Stimulated activated CD4-positive, alpha-beta T cell treated with anti-CD3 and anti-CD28 coated beads, TNF-alpha, amount 100 ng/mL, for 1 hour (primary cell): ENCODE measurements around the gene UBL4B.
"Not testable (repeated sequence)": the region's sequence is repeated elsewhere in the genome, so short reads cannot be mapped to it uniquely, and the experiment has no call there.

Source experiments
- DNase-seq, 3 donors: peaks; one replicate each; pipeline ENCODE4 v3.0.0-alpha.2; 2020; ENCODE audit warnings: low read depth in 3 of 3, low spot score in 1 of 3

Gene UBL4B, protein sequence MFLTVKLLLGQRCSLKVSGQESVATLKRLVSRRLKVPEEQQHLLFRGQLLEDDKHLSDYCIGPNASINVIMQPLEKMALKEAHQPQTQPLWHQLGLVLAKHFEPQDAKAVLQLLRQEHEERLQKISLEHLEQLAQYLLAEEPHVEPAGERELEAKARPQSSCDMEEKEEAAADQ

DNA sequence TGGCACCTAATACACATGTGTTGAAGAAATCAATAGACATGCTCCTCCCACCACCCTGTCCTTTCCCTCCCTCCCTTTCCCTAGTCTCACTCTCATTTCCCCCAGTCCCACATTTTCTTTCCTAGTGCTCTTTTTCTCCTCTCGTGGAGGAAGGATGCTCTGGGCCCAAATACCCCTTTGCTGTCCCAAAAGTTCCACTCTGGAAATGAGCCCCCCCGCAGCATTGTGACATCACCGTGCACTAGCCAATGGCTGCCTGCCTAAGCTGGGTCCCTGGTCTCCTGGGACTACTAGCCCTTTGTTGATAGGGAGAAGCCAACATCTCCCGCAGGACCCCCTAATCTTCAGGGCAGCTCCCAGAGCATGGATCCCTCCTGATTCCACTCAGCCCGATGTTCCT lies at the start of gene UBL4B:
Gene UBL4B (plus strand): TSS at position 301 of the 400 bp plus-strand sequence. CDS start 92 bp downstream, at position 393.
- no peak for DNase-seq

- DNase-seq: no peak
Measured at GRCh38 chr1:110062612-110063011, 49.6 kb upstream of the UBL4B start.

DNA sequence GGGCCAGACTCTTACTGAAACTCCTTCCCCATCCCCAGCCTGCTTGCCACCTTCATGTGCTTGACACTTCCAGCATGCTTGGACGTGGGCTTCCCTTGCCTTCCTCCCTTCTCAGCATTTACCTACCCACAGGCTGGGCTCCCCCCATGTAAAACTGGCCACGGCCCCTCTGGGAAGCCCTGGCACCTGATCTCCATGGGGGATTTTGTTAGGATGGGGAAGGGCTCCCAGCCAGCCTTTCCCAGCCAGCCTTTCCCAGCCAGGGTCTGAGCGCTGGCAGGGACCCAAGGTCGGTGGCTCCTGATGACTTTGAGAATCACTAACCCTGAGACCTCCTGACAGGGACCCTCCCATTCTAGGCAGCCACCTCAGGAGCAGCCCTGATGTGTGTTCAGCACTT lies 48.5 kb upstream of the UBL4B start:
- no peak for DNase-seq

DNA sequence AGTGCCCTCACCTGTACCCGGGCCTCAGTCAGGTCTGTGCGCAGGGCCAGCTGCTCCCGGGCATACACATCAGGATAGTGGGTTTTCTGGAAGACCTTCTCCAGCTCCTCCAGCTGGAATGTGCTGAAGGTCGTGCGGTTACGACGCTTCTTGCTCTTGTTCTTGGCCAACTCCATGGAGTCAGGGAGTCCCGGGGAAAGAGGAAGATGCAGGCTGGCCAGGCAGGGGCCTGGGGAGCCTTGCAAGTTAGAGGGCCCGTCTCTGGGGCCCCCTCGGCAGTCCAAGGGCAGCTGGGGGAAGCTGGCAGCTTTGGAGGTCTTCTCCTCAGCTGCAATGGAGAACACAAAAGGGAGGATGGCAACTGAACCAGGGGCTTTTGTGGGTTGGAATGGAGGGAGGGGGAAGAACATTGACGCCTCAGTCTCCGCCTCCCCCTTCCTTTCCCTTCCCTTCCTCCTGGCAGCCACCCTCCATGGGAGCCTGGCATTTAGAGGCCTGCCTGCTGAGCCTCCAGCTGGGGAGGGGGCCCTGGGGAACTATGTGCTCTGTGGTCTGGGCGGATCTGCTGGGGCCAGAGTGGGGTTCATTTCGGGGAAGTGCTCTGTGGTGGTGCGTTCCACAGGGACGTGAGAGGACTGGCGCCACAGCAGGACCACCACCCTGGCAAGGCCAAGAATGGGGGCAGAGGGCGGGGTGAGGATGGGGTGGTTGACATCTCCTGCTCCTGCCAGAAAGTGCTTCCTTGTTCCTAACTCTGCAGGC lies 47.5 kb upstream of the UBL4B start:
- no peak for DNase-seq

GRCh38 chr1:110065841-110066240 lies 46.4 kb upstream of the UBL4B start:
- no peak for DNase-seq

DNA sequence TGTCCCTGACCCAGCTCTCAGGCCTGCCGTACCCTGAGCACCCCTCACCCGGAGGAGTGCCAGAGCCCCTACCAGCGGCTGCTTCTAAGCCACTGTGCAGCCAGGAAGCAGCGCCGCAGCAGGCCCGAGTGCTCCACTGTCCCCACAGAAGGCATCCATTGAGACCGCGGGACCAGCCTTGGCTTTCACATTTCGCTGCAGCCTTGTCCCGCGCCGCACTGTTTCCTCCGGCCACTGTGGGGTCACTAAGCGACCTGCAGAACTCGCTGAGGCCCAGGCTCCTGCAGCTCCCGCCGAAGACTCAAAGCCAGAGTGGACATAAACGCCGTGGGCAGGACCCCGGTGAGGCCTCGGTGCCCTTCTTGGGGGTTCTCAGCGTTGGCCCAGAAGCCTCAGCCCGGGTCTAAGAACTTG lies 44.8 kb upstream of the UBL4B start:
- no peak for DNase-seq

GRCh38 chr1:110067893-110068645 lies 44.2 kb upstream of the UBL4B start:
- DNase-seq: no peak

DNA sequence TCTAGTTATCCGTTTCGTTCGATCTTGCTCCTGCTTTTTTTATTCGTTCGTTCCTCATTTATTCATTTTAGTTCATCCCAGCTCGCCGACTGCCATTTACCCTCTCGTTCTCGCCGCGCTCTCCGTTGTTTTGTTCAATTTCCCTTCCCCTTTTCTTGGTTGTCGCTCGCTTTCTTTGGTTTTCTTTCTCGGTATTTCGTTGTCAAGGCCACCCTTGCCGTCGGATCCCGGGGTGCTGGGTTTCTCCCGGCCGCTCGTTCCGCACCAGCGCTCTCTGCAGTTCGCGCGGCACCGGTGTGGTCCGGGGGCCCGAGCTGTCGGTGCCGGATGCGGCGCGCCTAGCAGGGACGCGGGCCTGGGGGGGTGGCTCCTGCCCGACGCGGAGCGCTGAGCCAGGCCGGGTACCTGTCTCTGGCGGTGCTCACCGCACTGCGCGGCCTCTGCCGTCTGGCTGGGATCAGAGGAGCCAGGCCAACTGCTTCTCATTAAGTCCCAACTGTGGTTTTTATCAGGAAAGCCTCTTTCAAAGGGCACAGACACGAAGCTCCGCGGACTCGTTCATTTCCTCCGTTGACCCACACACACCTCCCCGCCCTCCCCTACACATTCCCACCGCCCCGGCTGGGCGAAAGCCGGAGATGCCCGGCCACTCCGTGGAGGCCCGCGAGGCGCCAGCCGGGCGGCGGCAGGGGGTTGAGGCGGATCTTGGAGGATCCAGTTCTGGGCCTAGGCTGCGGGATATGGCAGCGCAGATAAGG lies 43.4 kb upstream of the UBL4B start:
- DNase-seq: no peak

DNA sequence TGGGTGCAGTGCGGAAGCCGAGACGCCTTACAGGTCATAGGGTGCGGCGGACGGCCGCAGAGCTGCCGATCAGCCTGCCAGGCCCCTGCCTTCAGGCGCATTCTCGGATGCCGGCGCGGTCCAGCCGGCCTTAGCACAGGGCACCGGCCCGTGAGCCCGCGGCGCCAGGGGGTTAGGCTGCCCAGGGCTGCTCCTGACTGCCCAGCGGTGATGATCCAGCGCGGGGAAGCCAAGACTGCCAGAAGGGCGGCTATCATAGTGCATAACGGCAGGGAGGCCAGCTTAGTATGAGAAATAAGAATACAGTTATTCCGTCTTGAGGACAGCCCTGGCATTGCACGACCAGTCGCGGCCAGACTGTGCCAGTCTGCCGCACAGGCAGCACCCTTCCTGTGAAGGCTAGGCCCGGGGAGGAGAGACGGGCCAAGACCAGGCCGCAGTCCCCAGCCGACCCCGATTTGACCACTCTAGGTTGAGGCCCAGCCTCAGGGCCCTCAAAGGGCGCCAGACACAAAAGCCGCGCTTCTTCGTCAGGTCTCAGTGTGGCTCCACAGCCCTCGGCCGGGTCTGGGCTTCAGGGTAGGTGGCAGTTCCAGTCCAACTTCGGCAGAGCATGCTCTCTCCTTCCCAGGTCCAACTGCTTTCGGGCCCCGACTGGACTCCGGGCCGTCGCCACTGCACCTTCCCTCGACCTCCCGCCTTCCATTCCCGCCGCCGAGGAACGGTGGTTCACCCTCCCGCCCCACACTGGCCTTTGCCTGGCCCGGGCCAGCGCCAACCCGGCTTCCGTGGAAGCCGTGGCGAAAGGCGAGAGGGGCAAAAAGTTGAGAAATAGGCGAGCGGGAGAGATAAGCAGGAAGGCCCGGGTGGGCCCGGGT lies 42.6 kb upstream of the UBL4B start:
- no peak for DNase-seq

DNA sequence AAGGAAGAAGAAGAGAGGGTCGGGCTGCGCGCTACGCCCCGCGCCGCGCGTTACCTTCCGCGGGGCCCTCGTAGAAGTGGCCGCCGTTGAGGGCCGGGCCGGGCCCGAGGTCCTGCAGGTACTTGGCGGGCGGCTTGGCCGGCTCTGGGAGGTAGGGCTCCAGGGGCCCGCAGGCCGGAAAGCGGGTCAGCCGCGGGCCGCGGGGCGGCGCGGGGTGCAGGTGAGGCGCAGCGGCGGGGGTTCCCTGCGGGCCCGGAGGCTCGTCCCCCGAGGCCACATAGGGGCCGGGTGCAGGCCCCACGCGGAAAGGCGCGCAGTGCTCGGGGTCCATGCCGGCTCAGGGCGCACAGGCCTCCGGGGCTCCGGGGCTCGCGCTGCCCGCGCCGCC lies 42.0 kb upstream of the UBL4B start:
- no peak for DNase-seq

GRCh38 chr1:110070671-110071242 lies 41.5 kb upstream of the UBL4B start, which contains the start of gene ALX3:
TSS of gene ALX3 (minus strand) at chr1:110070672. CDS start at chr1:110070612, 60 bp downstream.
- DNase-seq: no peak

GRCh38 chr1:110074166-110074565 lies 38.1 kb upstream of the UBL4B start:
- no peak for DNase-seq

DNA sequence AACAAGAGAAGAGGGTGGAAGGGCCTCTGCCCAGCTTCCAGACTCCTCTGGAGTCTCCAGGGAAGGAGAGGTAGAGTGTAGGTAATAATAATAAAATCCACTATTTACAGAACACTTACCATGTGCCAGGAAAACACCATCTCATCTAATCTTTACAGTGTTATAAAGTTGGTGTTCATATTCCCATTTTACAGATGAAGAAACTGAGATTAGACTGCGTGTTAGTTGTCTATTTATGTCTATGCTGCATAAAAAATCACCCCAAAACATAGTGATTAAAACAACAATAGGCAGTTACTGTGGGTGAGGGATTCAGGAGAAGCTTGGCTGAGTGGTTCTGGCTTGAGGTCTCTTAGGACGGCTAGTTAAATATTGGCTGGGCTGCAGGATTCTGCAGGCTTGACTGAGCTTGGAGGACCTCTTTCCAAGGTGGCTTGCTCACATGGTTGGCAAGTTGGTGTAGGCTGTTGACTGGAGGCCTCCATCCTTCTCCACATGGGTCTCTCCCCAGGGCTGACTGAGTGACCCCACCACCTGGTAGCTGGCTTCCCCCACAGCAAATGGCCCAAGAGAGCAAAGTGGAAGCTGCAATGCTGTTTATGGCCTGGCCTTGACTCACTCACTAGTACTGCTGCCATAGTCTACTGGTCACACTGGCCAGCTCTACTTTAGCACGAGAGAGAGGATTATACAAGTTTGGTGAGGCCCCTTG lies 35.3 kb upstream of the UBL4B start:
- DNase-seq: no peak

DNA sequence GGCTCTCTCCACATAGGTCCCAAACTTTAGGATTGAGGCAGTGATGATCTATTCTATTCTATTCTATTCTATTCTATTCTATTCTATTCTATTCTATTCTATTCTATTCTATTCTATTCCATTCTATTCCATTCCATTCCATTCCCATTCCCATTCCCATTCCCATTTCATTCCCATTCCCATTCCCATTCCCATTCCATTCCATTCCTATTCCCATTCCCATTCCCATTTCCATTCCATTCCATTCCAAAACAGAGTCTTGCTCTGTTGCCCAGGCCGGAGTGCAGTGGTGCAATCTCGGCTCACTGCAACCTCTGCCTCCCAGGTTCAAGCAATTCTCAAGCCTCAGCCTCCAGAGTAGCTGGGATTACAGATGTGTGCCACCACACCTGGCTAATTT lies 32.2 kb upstream of the UBL4B start:
- DNase-seq: not testable (repeated sequence)

DNA sequence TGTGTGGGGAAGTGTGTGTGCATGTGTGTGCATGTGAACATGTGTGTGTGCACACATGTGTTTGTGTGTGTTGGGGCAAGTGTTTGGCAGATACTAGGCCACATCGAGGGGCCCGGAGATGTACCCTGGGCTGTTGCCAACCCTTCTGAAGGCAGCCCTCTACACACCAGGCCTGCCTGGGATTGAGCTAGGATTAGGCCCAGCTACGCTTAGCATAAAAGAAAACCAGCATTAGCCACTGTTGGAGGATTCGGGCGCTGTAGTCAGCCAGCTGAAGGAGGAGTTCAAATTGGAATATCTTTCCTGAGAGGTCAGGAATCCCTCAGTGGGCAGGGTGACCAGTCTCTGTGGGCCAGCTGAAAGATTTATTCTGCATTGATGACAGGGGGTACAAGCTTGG lies 31.2 kb upstream of the UBL4B start:
- DNase-seq: no peak

DNA sequence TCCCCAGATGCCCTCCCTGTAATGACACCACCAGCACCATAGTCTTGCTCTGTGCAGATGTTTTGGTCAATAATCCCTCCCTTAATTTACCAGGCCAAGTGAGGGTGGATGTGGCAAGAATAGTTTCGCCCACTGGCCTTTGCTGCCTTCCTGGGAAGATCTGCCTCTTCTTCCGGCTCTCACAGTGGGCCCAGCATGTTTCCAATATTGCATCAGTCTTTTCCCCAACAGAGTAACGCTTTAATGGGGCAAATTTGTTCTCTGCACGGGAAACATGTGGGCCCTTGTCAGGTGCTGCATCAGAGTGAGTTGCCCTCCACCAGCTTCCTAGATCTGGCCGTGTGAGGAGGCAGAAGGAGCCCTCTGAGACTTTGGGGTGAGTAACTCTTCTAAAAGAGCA lies 29.8 kb upstream of the UBL4B start:
- DNase-seq: no peak

DNA sequence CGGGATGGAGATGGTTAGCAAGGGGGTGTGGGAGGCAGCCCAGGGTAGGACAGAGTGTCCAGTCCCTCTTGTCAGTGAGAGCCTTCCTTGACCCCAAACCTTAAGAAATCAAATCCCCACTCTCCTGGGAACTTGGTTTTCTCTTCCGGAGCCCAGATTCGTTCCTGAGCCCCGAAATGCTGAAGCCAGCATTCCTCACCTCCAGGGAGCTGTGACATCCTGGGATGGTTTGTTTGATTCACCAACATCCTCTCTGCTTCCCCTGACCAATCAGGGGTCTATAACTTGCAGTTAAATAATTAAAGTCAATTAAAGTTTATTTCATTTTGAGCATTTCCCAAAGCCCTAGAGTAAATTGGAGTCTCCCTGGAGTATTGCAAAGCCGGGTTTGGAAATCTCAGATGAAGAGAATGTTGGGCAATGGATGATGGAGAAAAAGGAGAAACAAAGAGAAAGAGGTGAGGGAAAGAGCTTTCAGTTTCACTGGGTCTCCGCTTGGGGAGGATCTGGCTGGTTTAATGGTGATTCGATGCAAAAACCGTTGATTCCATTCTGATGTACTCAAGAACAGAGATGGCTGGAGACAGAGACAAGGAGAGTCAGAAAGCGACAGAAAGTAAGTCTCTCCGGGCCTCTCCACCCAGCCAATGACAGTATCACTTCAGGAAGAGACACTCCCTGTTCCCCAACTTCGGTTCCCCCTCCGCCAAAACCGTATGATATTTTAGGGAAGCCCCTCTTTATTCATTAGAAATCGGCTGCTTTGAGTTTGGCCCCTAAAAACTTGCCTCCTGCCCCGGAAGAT lies 29.0 kb upstream of the UBL4B start:
- no peak for DNase-seq

- no peak for DNase-seq
Measured at GRCh38 chr1:110083866-110084226, 28.4 kb upstream of the UBL4B start.
